ENCODE results near the gene CORO2B.

GRCh38 chr15:68635141-68635540, 56.3 kb downstream of the CORO2B start:
- no peak for TF ChIP-seq CTCF (conservative IDR thresholded peaks at IDR 0.05; ENCODE audit: low read depth in 2 of 2)
- no peak for TF ChIP-seq EZH2 (IDR thresholded peaks at IDR 0.05; ENCODE audit: low read depth, unreplicated experiment)
- no peak for TF ChIP-seq NANOG (IDR thresholded peaks at IDR 0.05; ENCODE audit: borderline replicate concordance)
- TF ChIP-seq POLR2AphosphoS5 (IDR thresholded peaks at IDR 0.05; ENCODE audit: low read depth): no peak
- no peak for TF ChIP-seq EZH2phosphoT487 (IDR thresholded peaks at IDR 0.05; ENCODE audit: unreplicated experiment)
- no peak for TF ChIP-seq JUNB (IDR thresholded peaks at IDR 0.05; ENCODE audit: unreplicated experiment)
- no peak for TF ChIP-seq ETS1 (IDR thresholded peaks at IDR 0.05)
- TF ChIP-seq CREB1 (CRISPR knock-in tag; IDR thresholded peaks at IDR 0.05; ENCODE audit: low read depth): no peak
- no peak for TF ChIP-seq REST (IDR thresholded peaks at IDR 0.05; ENCODE audit: unreplicated experiment)
- TF ChIP-seq STAT1 (IDR thresholded peaks at IDR 0.05; ENCODE audit: unreplicated experiment): no peak
- no peak for TF ChIP-seq ZNF462 (CRISPR knock-in tag; IDR thresholded peaks at IDR 0.05)
- TF ChIP-seq ZNF331 (CRISPR knock-in tag; IDR thresholded peaks at IDR 0.05; ENCODE audit: low read depth): no peak
- no peak for TF ChIP-seq ZNF114 (CRISPR knock-in tag; IDR thresholded peaks at IDR 0.05)

Data from GM23338 (cell line).